ENCODE data around the gene RGL3. TPM values are rescaled to one million over a fixed set of nuclear protein-coding genes. Genes with fewer than 3 reads are reported as not detected.

The RGL3 gene
- total RNA-seq, 1 experiment from 2014 or later, result 22.6 TPM

- POLR2A ChIA-PET, result interaction anchor here (0.5 kb wide), 1 partner anchor 21 kb away, joined by 4 read pairs; no protein-coding TSS in a partner anchor
- ATAC-seq (no peak), DNase-seq (ENCODE audit: low read depth, low spot score) (no peak)
- BruUV-seq (replicated peaks), result no TSS peak
- Histone ChIP-seq H3K27me3 (ENCODE audit: control insufficient read depth, insufficient read depth, low read length) (no peaks in the 10 kb centered on the region), H3K27ac (ENCODE audit: low read length) (no peak overlapping the region), H3K4me3 (ENCODE audit: low read depth in 2 of 2, low read length in 2 of 2) (no peak overlapping the region), H3K36me3 (ENCODE audit: control insufficient read depth, insufficient read depth, low read length) (no peaks in the 10 kb centered on the region; the same call in 1 of the 2 replicates), H3K4me1 (ENCODE audit: control insufficient read depth, insufficient read depth, low read length) (no peaks in the 10 kb centered on the region), H3K9me3 (ENCODE audit: control insufficient read depth, insufficient read depth, low read depth, low read length) (no peaks in the 10 kb centered on the region)
- in situ Hi-C loops (cut with HindIII; ENCODE audit: low pct_unique_long_range_greater_than_20kb, low sequenced_read_pairs), result no loop called here
- CTCF ChIA-PET, result interaction anchor here (0.5 to 1.0 kb wide), 3 partner anchors 12 to 71 kb away, joined by 3 to 4 read pairs (median 4); no protein-coding TSS in a partner anchor
- intact Hi-C loops (cut with micrococcal nuclease; ENCODE audit: unreplicated experiment), result loop anchor here (2.0 kb wide), 1 partner anchor 67 kb away; no protein-coding TSS in a partner anchor
- TF ChIP-seq REST (IDR thresholded peaks at IDR 0.05; ENCODE audit: insufficient read depth in 1 of 2, low read depth in 2 of 2, low read length in 1 of 2), result no peak
- no peak for TF ChIP-seq POLR2AphosphoS5 (IDR thresholded peaks at IDR 0.05; ENCODE audit: low read depth, low read length)
- TF ChIP-seq TCF7L2 (IDR thresholded peaks at IDR 0.05; ENCODE audit: low read depth, low read length), result no peak
- TF ChIP-seq SIN3A (IDR thresholded peaks at IDR 0.05; ENCODE audit: borderline replicate concordance, insufficient read depth, low read depth, low read length), result no peak
- TF ChIP-seq, protein P1, sequence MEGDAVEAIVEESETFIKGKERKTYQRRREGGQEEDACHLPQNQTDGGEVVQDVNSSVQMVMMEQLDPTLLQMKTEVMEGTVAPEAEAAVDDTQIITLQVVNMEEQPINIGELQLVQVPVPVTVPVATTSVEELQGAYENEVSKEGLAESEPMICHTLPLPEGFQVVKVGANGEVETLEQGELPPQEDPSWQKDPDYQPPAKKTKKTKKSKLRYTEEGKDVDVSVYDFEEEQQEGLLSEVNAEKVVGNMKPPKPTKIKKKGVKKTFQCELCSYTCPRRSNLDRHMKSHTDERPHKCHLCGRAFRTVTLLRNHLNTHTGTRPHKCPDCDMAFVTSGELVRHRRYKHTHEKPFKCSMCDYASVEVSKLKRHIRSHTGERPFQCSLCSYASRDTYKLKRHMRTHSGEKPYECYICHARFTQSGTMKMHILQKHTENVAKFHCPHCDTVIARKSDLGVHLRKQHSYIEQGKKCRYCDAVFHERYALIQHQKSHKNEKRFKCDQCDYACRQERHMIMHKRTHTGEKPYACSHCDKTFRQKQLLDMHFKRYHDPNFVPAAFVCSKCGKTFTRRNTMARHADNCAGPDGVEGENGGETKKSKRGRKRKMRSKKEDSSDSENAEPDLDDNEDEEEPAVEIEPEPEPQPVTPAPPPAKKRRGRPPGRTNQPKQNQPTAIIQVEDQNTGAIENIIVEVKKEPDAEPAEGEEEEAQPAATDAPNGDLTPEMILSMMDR (IDR thresholded peaks at IDR 0.05), result no peak
These were observed 28.5 kb upstream of the RGL3 start for GRCh38 chr19:11447347-11448262.

- intact Hi-C loops (cut with micrococcal nuclease; ENCODE audit: unreplicated experiment), result loop anchor here (2.0 kb wide), 1 partner anchor 66 kb away; no protein-coding TSS in a partner anchor
- ATAC-seq (peak; percentile 85), DNase-seq (ENCODE audit: low read depth, low spot score) (no peak)
- TF ChIP-seq SIN3A (IDR thresholded peaks at IDR 0.05; ENCODE audit: borderline replicate concordance, insufficient read depth, low read depth, low read length) (no peak), POLR2AphosphoS5 (IDR thresholded peaks at IDR 0.05; ENCODE audit: low read depth, low read length) (no peak)
- TF ChIP-seq, protein P1 (IDR thresholded peaks at IDR 0.05), result peak; percentile 85
- H3K9me3 ChIP-seq (ENCODE audit: control insufficient read depth, insufficient read depth, low read depth, low read length), result no peaks in the 10 kb centered on the region
- no peaks in the 10 kb centered on the region for H3K4me1 ChIP-seq (ENCODE audit: control insufficient read depth, insufficient read depth, low read length)
- no TSS peak for BruUV-seq (replicated peaks)
- no peaks in the 10 kb centered on the region for H3K27me3 ChIP-seq (ENCODE audit: control insufficient read depth, insufficient read depth, low read length)
- CTCF ChIA-PET, result no interaction called here
- POLR2A ChIA-PET, result no interaction called here
- H3K4me3 ChIP-seq (ENCODE audit: low read depth in 2 of 2, low read length in 2 of 2), result no peak overlapping the region
- no peak overlapping the region for H3K27ac ChIP-seq (ENCODE audit: low read length)
- in situ Hi-C loops (cut with HindIII; ENCODE audit: low pct_unique_long_range_greater_than_20kb, low sequenced_read_pairs), result no loop called here
- no peaks in the 10 kb centered on the region; the same call in 1 of the 2 replicates for H3K36me3 ChIP-seq (ENCODE audit: control insufficient read depth, insufficient read depth, low read length)
These were observed 27.7 kb upstream of the RGL3 start for GRCh38 chr19:11446652-11447301.
